GM18868 (cell line): Measurements from ENCODE around the gene SI.
"Not testable (repeated sequence)": the region's sequence is repeated elsewhere in the genome, so short reads cannot be mapped to it uniquely, and the experiment has no call there.

Source experiments
- ATAC-seq: cut with Tn5 transposase; IDR thresholded peaks from one replicate; pipeline ENCODE4 v1.9.1; 2021; ENCODE audit warnings: mild to moderate bottlenecking, moderate library complexity; ENCODE audit not compliant: unreplicated experiment

The SI gene

DNA sequence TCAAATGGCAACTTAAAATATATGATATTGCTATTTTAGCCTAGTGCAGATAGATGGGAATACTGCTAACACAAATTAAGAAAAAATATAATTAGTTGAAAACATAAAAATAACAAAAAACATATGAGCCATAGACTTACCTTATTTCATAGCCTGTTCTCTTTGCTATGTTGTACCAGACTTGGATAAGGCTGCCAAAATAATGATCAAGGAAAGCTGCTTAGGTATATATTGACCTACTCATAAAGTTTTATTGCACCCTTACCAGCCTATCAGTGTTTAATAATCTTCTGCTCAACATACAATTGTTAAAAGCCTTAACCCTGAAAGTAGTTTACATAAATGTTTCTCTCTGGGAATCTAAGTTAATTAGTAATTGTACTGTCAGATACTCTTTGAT is at the start of gene SI:
TSS of gene SI (minus strand) at position 204 of the 400 bp plus-strand sequence. CDS start 2,484 bp downstream, outside the sequence.
- no peak for ATAC-seq

DNA sequence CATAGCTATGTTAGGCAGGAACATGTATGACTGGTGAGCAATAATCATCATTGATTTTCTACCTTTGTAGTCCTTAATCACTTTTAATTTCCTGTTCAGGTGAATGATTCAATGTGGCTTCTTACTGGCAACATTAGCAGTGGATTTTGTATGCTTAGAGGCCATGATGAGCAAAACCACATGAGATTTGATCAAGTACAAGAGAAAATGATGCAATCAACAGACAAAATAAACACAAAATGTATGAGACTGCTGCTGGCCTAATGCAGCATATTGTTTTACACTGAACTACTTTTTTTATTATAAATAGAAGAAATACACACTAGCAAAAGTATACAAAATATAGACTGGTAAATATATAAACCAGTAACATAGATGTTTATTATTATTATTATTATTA is 47.5 kb upstream of the SI start:
- no peak for ATAC-seq

DNA sequence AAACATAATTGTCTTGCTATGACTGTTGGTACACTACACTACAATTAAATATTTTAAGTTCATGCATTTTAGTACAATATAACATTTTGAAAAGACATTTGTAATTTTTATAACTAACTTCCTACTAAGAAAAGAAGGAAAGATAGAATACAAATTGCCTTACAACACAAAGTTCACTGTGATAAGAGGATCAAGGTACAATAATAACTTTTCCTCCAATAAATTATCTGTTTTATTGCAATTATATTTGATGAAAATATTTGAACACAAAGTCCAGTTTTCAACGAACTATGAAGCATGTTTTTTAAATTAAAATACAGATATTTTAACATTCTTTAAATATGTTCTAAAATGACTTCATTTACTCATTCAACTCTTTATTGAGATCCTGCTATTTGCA is 33.1 kb upstream of the SI start:
- no peak for ATAC-seq

DNA sequence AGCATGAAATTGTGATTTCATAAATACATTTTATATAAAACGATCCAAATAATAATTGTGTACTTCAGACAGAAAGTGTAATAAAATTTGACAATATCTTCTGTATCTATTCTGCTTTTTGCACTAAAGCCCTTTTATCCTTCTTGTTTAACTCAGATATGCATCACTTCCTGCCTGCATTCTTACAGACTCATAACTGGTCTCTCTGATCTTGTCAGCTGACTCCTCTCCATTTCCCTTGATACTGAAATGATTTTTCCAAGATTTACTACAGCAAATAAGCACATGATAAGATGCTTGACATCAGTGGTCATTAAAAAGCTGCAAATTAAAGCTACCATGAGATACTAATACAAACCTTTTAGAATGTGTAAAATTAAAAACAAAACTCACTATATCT is 25.3 kb upstream of the SI start:
- ATAC-seq: no peak

DNA sequence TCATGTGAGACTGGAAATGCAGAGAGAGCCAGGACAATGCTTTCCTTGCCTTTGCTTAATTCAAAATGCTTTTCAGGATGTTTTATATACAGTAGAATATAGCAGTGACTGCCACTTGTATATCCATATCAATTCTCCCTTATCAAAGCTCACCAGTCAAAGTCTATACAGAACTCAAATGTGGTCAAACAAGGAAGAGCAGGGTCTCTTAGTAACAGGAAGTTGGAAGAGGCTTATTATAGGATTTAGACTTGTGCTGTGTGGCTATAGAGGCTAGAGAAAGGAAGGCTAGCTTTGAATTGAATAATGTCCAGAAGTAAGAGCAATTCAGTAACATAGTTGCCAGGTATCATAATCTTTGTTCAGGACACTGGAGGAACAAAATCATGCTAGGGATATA is 4.4 kb upstream of the SI start:
- ATAC-seq: no peak

DNA sequence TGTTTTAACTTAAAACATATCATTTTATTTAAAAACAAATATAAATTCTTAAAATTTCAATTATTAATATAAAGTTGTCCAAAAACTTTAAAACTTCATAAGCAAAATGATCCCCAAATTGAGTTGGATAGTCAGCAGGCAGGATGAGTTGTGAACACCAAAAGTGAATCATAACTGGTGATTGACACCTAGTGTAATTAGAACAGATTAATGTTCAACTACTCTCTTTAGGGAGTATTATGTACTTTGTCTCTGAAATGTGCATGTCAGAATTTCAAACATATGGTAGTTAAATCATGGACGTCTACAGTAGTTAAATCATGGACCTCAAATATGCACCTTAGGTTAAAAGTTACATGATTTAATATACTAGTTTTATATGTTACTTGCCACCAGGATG is 2.9 kb upstream of the SI start:
- ATAC-seq: no peak

DNA sequence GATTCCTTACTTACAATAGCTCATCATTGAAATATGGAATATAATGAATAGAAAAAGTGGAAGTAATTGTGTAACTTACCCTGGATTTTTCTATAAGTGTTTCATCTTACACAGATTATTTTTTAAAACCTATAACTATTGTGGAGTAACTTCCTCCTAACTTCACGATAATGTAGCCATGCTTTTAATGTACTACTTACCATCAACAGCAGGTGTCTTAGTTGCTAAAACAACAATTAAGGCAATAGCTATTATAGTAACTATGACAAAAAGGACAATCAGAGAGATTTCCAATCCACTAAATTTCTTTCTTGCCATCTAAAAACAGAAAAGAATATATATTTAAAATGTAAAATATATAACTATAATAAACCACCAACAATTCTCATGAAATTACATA is 2.6 kb downstream of the SI start:
- no peak for ATAC-seq

DNA sequence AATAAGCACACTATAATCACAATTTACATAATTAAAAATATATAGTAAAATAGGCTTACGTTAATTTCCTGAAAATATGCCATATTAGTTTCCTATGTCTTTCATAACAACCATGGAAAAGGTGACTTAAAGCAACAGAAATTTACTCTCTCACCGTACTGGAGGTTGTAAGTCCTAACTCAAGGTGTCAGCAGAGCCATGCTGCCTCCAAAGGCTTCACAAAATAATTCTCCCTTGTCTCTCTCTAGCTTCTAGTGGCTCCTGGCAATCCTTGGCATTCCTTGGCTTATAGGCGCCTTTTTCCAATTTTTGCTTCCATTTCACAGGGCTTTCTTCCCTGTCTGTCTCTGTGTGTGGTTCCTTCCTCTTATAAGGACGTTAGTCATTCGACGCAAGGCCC is 7.6 kb downstream of the SI start:
- no peak for ATAC-seq

DNA sequence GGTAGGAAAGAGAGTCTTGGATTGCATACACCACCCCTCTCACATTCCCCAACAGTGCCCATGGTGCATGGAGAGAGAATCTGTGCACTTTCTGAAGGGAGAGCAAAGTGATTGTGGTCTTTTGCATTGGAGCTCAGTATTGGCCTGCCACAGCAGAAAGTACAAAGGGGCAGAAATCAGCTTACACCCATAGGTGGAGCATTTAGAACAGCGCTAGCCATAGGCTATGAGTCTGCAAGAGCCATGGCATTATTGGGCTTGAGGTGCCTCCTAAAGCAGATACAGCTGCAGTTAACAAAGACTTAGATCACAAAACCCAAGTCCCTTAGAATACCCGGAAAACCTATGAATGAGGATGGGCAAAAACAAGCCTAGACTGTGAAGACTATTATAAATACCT is 21.8 kb downstream of the SI start:
- no peak for ATAC-seq

DNA sequence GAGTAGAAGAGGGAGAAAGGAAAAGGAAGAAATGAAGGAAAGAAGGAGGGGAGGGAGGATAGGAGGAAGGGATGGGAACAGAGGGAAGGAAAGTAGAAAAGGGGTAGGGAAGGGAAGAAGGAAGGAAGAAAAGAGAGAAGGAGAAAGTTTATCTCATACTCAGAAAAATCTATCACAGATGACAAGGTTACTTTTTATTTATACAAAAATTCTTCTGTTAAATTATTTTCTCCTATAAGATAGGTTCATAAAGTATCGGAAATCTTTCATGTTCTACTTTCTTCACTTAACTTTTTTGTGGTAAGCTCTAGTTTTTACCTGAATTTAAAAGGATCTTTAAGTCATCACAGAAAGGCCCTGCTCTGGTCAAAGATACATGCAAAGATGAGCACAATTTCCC is 38.1 kb downstream of the SI start:
- no peak for ATAC-seq

DNA sequence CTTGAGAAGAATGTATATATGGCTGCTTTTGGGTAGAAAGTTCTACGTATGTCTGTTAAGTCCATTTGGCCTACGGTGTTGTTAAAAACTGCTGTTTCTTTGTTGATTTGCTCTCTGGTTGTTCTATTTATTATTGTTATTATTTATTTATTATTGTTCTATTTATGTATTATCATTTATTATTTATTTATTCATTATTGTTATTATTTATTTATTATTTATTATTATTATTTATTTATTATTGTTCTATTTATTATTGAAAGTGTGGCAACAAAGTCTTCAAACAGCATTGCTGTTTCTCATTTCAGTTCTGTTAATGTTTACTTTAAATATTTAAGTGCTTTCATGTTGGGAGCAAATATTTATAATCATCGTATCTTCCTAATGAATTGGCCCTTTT is 66.7 kb downstream of the SI start:
- ATAC-seq: no peak

DNA sequence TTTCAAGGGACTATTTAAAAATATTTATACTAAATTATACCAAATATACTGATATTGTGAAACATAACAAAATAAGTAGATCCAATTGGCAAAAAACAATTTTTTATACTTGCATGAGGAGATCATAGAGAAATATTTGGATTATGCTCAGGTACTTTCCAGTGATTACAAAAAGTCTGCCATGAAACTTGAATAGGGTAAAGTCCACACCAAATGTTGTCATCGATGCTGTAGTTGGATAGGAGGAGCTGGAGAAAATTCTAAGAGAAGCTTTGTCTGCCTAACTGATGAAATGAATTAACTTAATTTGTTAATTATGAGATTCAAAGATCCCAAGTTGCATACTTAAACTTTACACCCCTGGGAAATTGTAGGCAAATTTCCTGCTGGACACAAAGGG is 93.3 kb downstream of the SI start:
- ATAC-seq: no peak

DNA sequence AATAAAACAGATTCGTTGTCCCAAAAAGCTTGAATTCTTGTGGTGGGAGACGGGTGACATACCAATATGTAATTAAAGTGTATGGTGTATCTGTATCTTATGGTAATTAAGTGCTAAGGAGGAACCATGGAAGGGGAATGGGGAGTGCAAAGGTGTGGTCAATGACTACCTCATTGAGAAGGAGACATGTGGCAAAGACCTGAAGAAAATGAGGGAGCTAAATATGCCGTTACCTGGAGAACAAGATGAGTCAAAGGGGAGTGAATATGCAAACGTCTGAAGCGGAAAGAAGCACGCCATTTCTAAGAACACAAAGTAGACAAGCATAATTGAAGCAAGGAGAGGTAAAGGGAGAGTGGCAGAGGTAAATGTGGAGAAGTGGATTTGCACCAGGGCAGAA is 115.7 kb downstream of the SI start:
- no peak for ATAC-seq

DNA sequence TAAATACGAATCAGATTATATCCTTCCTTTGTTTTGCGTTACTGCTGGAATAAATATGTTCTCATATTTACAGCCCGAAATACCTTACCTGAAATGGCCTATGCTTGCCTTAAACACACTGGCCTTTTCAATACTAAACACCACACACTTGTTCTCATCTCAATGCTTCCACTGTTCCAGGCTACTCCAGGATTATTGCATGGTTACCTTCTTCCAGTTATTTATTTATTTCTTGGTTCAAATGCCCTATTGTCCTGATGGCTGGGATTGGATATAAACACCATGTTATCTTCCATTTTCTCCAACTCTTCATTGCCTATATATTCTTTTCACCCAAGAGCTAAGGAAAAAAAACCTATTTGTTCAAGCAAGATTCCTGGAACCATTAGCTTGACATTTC is 125.3 kb downstream of the SI start:
- no peak for ATAC-seq

DNA sequence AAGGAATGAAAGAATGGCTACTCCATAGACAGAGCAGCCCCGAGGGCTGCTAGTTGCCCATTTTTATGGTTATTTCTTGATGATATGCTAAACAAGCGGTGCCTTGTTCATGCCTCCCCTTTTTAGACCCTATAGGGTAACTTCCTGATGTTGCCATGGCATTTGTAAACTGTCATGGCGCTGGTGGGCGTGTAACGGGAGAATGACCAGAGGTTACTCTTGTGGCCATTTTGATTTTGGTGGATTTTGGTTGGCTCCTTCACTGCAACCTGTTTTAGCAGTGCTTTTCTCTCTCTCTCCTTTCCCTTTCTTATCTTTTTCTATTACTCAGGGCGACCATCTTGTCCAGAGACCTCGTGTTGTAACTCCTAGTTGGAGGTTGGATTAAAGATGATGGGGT is 126.9 kb downstream of the SI start:
- ATAC-seq: not testable (repeated sequence)

DNA sequence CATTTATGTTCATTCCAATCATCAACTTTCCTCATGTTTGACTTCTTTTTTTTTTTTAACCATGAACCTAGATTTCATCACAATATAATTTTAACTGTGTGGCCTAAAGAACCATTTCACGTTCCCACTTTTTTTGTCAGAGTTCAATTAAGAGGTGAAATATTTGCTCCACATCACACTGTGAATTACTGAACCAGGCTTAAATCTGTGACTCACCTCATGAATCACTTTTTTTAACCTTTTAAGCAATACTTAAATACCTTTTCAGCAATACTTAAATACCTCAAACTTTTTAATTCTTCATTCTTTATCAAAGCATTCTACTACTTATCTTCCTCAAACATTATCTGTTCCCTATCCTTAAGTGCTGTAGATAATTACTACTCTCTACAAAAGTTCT is 137.6 kb downstream of the SI start:
- no peak for ATAC-seq

DNA sequence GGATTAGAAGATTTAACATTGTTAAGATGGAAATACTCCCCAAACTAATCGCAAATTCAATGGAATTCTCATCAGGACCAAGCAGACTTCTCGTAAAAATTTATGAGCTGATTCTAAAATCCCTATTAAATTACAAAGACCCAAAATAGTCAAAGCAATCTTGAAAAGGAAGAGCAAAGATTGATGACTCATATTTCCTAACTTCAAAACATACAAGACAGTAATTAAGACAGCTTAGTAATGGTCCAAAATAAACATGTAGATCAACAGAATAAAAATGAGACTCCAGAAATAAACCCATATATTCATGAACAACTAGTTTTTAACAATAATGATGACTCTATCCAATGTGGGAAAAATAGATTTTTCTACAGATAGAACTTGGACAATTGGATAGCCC is 148.7 kb downstream of the SI start:
- ATAC-seq: no peak
